HG02943 (cell line): ENCODE measurements around the gene PRKCE.
"Not testable (repeated sequence)": the region's sequence is repeated elsewhere in the genome, so short reads cannot be mapped to it uniquely, and the experiment has no call there.

Experiments
- ATAC-seq: cut with Tn5 transposase; IDR thresholded peaks from one replicate; pipeline ENCODE4 v1.9.1; 2021; ENCODE audit warnings: mild to moderate bottlenecking, low read depth, moderate library complexity; ENCODE audit not compliant: unreplicated experiment

PRKCE gene

GRCh38 chr2:45695480-45696007 is 44.1 kb downstream of the PRKCE start:
- not testable (repeated sequence) for ATAC-seq

DNA sequence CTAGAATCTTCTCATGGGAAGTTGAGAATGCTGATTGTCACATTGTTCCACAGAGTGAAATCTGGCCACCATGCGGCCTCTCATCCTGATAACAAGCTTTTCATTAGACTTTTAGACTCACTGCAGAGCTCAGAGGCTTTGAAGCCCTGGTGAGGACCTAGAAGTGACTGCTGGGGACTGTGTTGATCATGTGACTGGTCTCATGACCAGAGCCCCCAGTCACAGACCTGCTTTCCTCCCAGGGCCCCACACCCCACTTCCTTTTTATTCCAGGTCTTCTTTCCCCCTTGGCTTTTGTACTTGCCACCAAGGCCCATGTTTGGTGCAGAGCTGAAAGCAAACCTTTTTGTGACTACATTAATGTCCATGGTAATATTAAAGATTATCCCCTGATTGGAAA is 45.2 kb downstream of the PRKCE start:
- no peak for ATAC-seq

DNA sequence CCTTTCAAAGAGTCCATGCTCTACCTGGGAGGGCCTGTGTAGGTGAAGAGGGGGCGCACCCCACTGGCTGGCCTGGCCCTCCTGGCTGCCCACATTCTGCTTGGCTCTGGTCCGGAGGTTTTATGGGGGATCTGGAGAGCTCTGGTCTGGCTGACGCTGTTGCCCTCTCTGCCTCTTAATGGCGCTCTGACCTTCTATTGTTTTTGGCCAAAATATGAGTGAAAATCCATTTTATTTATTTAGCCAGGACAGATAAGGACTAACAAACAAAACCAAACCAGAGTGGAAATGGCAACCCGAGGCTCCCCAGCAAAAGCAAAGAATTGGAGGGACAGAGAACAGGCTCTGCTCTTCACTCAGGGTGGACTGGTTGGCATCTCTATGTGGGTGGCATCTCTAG is 45.7 kb downstream of the PRKCE start:
- ATAC-seq: no peak

DNA sequence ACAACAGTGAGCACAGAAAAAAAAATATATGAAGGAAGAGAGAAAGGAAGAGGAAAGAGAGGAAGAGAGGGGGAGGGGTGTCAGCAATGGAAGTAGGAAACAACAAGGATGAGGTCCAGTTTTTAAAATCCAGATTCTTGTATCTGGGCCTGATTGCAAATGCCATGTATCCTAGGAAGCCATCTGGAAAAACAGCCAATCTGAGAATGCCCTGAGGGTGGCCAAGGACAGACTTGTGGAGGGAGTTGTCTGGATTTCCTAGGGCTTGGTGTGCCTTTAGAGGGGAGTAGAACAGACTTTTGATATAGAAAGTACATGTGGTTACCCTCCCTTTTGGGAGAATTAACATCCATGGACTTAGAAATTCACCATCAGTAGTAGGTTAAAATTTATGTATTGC is 47.1 kb downstream of the PRKCE start:
- ATAC-seq: no peak

DNA sequence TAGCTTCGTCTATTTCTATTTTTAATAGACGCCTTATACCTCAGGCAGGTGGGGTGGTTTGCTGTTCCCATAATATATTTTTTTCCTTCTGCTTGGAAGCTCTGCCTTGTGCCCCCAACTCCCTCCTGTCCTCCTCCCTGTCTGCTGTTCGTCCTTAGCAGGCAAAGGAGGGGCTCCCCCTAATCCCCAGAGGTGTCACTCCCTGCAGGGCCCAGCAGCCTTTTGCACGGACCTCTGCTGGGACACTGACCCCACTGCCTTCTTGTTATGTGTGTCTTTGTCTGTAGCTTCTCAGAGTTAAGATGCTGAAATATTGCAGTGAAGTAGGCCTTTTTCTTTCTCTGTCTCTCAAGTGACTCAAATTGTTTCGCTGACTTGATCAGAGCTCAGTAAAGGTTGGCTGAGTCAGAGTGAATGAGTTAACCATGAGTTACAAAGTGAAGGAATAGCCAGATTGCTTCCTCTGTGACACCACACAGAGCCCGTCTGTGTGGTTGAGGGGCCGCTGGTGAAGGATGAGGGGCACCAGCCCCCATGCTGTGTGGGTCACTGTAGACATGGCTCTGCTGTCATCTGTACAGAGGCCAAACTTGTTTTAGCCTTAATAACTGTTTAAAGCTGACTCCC is 47.7 kb downstream of the PRKCE start:
- ATAC-seq: peak; percentile 60

- no peak for ATAC-seq
Measured at GRCh38 chr2:45700407-45701013, 49.0 kb downstream of the PRKCE start.

DNA sequence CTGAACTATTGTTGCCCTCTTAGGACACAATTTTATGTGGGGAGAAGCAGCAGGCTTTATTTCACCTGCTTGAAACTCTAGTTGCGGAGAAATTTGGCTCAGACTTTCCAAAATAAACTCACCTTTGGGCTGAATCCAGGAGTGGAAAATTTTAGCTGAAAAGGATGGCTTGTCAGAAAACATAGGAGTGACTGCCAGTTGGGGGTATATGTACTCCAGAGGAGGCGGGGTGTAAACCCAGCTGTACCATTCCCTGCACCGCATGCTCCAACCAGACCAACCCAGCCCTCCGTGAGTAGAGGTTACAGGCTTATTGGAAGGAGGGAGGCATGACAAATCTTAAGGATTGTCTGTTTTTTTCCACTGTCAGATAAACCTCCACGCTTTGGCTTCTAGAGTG is 53.8 kb downstream of the PRKCE start:
- ATAC-seq: no peak

DNA sequence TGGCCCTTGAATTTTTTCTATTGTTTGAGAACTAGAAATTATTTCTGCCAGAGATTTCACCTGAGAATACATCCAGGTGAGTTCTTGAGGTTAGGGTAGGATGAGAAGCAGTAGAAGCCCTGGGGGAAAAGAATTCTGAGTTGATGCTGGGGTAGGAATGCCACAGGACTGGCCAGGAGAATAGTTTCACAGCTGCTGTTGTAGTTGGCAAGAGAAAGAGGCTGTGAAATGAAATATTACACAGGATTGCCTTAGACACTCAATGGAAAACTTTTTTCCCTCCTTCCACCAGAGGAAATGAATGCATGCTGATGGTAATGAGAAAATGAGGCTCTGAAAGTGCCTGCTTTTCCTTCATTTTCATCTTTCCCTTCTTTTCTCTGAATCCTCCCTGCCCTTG is 54.6 kb downstream of the PRKCE start:
- ATAC-seq: no peak

DNA sequence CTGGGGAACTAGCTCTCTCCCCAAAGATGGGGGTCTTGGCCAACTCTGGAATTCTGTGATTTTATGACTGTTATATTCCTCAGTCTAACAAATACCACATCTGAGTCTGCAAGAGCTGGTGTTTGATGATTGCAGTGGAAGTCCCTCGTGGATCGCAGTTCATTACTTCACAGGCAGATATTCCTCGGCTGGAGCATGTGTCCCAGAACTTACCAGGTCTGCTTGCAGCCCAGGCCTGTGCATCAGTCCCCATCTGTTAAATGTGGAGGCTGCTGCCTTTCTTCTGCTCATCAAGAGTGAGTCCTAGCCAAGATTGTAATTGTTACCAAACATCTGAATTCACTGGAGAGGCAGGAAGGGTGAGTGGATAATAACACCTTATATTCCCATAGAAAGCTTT is 55.5 kb downstream of the PRKCE start:
- ATAC-seq: no peak

GRCh38 chr2:45707661-45708060 is 56.2 kb downstream of the PRKCE start:
- no peak for ATAC-seq

- ATAC-seq: no peak
Measured at GRCh38 chr2:45708501-45708900, 57.0 kb downstream of the PRKCE start.

GRCh38 chr2:45709137-45709536 is 57.7 kb downstream of the PRKCE start:
- ATAC-seq: no peak

GRCh38 chr2:45710468-45710867 is 59.0 kb downstream of the PRKCE start:
- ATAC-seq: no peak

GRCh38 chr2:45711224-45711623 is 59.7 kb downstream of the PRKCE start:
- ATAC-seq: no peak

DNA sequence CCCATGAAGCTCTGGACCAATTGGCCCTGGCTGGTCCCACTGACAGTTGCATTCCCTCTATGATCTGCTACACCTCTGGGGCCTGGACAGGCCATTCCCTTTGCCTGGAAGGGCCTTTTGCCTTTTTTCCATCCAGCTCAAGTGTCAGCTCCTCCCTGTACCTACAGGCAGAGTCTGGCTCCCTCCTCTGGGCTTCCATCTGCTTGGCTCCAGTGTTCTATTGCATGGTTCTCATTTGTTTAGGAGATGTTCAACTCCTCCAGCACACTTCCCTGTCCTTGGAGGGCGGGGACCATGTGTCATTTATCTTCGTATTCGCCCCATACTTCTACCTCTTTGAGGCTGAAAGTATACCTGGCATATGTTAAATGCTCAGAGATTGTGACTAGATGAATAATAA is 61.1 kb downstream of the PRKCE start:
- no peak for ATAC-seq

GRCh38 chr2:45713136-45713535 is 61.7 kb downstream of the PRKCE start:
- no peak for ATAC-seq

DNA sequence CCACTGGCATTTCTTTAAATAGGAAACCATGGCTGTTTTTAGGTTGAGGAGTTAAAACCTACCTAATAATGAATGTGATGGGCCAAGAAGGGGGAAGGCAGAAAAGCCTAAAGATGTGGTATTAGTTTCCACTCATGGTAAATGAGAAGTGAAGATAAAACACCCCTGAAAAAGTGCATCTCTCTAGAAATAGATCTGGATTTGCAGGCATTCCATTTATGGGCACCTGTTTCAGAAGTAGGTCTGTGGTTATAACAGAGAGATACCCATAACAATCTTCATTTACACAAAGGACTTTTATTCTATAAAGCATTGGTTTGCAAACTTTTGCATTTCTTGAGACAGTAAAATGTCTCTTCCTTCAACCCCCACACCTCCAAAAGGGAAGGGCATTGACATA is 62.1 kb downstream of the PRKCE start:
- no peak for ATAC-seq

GRCh38 chr2:45714679-45715078 is 63.2 kb downstream of the PRKCE start:
- ATAC-seq: no peak

DNA sequence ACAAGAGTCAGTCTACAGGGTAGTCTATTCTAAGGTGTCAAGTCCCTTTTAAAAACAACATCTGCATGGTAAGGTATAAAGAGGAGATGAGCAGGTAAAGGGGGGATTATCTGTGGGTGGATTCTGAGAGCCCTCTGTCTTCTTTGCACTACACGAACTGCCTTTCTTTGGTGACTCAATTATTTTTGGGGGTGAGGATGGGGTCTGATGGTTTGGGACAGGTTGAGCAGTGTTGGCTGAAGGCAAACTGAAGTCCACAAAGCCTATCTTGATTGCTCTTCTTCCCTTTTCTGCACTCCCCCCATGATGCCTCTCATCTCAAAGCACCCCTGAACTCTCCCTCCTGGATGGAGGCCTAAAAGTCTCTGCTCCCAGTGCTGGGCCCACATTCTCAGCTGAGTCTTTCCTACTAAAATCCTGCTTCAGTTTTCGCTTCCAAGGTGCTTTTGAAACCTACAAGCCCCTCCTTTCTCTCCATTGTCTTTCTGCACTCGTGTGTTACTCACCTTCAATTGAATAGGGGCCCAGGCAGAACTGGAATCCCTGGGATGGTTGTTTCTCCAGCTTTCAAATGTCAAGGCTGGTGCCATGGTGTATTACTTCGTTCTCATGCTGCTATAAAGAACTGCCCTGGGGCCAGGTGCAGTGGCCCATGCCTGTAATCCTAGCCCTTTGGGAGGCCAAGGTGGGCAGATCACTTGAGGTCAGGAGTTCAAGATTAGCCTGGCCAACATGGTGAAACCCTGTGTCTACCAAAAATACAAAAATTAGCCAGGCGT is 64.3 kb downstream of the PRKCE start:
- ATAC-seq: no peak

DNA sequence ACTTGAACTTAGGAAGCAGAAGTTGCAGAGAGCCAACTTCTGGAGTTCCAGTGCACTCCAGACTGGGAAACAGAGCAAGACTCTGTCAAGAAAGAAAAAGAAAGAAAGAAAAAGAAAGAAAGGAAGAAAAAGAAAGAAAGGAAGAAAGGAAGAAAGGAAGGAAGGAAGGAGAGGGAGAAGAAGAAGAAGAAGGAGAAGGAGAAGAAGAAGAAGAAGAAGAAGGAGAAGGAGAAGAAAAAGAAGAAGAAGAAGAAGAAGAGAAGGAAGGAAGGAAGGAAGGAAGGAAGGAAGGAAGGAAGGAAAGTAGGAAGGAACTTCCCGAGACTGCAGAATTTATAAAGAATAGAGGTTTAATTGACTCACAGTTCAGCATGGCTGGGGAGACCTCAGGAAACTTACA is 65.0 kb downstream of the PRKCE start:
- ATAC-seq: not testable (repeated sequence)

DNA sequence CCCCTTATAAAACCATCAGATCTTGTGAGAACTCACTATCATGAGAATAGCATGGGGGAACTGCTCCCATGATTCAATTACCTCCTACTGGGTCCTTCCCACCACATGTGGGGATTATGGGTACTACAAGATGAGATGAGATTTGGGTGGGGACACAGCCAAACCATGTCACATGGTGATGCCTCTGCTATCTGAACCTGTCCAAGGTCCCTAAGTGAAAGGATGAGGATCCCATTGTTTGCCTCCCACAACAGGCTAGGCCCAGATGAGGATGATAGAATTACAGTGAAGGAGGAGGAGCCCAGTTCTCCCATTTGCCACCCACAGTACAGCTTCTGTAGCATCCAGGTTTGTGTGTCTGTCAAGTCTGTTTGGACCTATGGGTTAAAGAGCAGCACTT is 65.4 kb downstream of the PRKCE start:
- ATAC-seq: no peak

DNA sequence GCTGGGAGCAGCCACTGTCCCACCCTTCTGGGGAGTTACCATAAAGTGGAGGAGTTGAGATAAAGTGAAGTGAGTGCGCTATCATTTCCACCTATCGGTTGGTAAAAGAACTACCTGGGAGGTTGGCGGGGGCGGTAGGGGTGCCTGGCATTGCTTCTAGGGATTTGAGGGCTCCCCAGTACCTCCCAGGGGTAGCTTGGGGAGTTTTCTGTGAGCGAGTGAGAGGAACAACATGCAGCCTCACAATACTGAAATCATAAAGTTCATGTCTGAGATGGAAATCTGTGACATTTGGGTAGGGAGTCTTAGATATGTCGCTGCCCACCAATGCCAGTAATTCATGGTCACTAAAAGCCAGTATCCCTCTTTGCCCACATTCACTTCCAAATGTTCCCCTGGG is 68.7 kb downstream of the PRKCE start:
- no peak for ATAC-seq
